ENCODE data around the gene COL18A1. TPM values are rescaled to one million over a fixed set of nuclear protein-coding genes. Genes with fewer than 3 reads are reported as not detected.
A peak's percentile ranks its signal among the peaks of the same experiment; 100 is the strongest.

COL18A1 gene
- polyA plus RNA-seq, 1 of the 3 experiments (the other 2 are of a cell fraction) = 118 TPM

DNA sequence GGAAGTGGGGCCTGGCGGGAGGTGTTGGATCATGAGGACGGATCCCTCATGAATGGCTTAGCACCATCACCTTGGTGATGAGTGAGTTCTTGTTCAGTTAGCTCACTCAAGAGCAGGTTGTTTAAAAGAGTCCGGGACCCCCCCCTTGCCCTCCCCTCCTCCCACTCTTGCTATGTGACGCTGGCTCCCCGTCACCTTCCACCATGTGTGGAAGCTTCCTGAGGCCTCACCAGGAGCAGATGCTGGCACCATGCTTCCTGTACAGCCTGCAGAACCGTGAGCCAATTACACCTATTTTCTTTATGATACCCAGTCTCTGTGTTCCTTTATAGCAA is 140.2 kb downstream of the COL18A1 start:
- DNase-seq = no peak
- no peak overlapping the region for H3K4me3 ChIP-seq (ENCODE audit: low read depth in 2 of 2, low read length in 1 of 2)
- no peaks in the 10 kb centered on the region for H3F3A ChIP-seq (replicated peaks; ENCODE audit: insufficient read depth)
- H2AFZ ChIP-seq (ENCODE audit: low read depth) = no peak overlapping the region
- no peak overlapping the region for H3K9ac ChIP-seq
- no peaks in the 10 kb centered on the region for H3K36me3 ChIP-seq (replicated peaks in 1 of 2; ENCODE audit: control insufficient read depth in 1 of 2, insufficient read depth in 2 of 2, low read length in 1 of 2)
- H3K27ac ChIP-seq (ENCODE audit: low read depth in 2 of 2, low read length in 1 of 2) = no peak overlapping the region
- CTCF ChIA-PET = no interaction called here
- H3K27me3 ChIP-seq (ENCODE audit: insufficient read depth) = no peaks in the 10 kb centered on the region
- 98% methylated on average over 3 of the region's 6 CpGs for WGBS (ENCODE audit: low lambda C conversion rate)
- no peak overlapping the region for H3K4me2 ChIP-seq
- no peaks in the 10 kb centered on the region for H3K9me2 ChIP-seq
- no peaks in the 10 kb centered on the region for H4K20me1 ChIP-seq (ENCODE audit: insufficient read depth)
- H3K9me3 ChIP-seq = no peaks in the 10 kb centered on the region
- H3K79me2 ChIP-seq (ENCODE audit: insufficient read depth) = peaks cover 14% of the 10 kb centered on the region; the same call in 1 of the 2 replicates
- TF ChIP-seq MXI1 (IDR thresholded peaks at IDR 0.05; ENCODE audit: low read depth, low read length) (no peak), FOXJ3 (CRISPR knock-in tag; IDR thresholded peaks at IDR 0.05) (no peak), MEF2A (IDR thresholded peaks at IDR 0.05; ENCODE audit: borderline replicate concordance, low read depth) (no peak), JUND (IDR thresholded peaks at IDR 0.05) (no peak), RFX5 (IDR thresholded peaks at IDR 0.05; ENCODE audit: low read length) (no peak), ELF1 (IDR thresholded peaks at IDR 0.05) (no peak), CHD2 (IDR thresholded peaks at IDR 0.05; ENCODE audit: low read length, partially characterized antibody) (no peak), SIN3A (IDR thresholded peaks at IDR 0.05; ENCODE audit: borderline replicate concordance, low read depth, low read length) (no peak), TAF1 (IDR thresholded peaks at IDR 0.05; ENCODE audit: borderline replicate concordance, low read depth, low read length) (no peak), EP300 (IDR thresholded peaks at IDR 0.05; ENCODE audit: borderline replicate concordance in 1 of 2, low read depth in 1 of 2, low read length in 1 of 2) (no peak)
- TF ChIP-seq, protein P1, sequence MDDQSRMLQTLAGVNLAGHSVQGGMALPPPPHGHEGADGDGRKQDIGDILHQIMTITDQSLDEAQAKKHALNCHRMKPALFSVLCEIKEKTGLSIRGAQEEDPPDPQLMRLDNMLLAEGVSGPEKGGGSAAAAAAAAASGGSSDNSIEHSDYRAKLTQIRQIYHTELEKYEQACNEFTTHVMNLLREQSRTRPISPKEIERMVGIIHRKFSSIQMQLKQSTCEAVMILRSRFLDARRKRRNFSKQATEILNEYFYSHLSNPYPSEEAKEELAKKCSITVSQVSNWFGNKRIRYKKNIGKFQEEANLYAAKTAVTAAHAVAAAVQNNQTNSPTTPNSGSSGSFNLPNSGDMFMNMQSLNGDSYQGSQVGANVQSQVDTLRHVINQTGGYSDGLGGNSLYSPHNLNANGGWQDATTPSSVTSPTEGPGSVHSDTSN (IDR thresholded peaks at IDR 0.05) = no peak
- TF ChIP-seq, protein P2, sequence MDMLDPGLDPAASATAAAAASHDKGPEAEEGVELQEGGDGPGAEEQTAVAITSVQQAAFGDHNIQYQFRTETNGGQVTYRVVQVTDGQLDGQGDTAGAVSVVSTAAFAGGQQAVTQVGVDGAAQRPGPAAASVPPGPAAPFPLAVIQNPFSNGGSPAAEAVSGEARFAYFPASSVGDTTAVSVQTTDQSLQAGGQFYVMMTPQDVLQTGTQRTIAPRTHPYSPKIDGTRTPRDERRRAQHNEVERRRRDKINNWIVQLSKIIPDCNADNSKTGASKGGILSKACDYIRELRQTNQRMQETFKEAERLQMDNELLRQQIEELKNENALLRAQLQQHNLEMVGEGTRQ (IDR thresholded peaks at IDR 0.05; ENCODE audit: borderline replicate concordance, low read depth, low read length) = no peak
- H3K4me1 ChIP-seq (ENCODE audit: control insufficient read depth in 1 of 2, insufficient read depth in 2 of 2, low read depth in 1 of 2, low read length in 1 of 2) = peaks cover 0 to 26% of the 10 kb centered on the region in 2 experiments; a peak in 1 of 4 replicates
- POLR2A ChIA-PET = no interaction called here

DNA sequence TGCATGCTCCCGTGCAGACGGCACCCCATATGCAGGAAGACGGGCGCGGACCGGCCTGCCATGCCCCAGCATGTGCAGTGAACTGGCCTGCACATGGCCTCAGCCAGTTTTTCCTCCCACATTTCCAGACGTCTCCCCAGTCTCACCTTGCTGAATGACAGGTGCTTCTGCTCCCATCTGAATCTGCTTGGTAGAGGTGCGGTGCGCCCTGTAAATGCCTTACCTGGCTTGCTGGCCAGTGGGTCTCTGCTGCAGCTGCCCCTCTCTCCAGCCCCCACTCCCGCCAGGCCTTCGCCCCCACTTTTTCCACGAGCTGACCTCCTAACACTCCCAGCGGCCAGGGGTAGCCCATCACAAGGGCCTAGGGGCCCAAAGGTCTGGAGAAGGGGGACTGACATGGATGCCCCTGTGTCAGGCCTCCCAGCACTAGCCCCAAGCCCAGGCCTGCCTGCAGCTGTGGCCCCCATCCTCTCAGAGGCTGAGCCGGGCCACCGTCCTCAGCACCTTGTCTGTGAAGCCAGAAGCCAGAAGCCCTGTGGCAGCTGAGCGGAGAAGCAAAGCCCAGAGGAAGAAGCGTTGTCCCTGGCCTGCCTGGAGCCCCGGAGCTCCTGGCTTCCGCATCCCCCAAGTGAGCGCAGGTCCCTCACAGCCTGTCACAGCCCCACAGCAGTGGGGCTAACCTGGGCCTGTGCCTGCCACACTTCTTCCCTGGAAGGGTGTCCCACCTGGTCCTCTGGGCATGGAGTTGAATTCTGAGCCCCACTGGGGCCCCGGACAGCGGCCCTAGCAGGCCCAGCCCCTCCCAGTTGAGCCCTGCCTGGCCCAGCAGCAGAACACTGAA is 140.9 kb downstream of the COL18A1 start:
- Histone ChIP-seq H3K79me2 (ENCODE audit: insufficient read depth) (peaks cover 7% of the 10 kb centered on the region; the same call in 1 of the 2 replicates), H3K27me3 (ENCODE audit: insufficient read depth) (no peaks in the 10 kb centered on the region), H3K4me3 (ENCODE audit: low read depth in 2 of 2, low read length in 1 of 2) (no peak overlapping the region), H3K4me2 (no peak overlapping the region), H3K36me3 (replicated peaks in 1 of 2; ENCODE audit: control insufficient read depth in 1 of 2, insufficient read depth in 2 of 2, low read length in 1 of 2) (no peaks in the 10 kb centered on the region), H3K9me2 (no peaks in the 10 kb centered on the region), H2AFZ (ENCODE audit: low read depth) (no peak overlapping the region), H3K9me3 (no peaks in the 10 kb centered on the region), H3K27ac (ENCODE audit: low read depth in 2 of 2, low read length in 1 of 2) (no peak overlapping the region), H3F3A (replicated peaks; ENCODE audit: insufficient read depth) (no peaks in the 10 kb centered on the region), H3K9ac (no peak overlapping the region), H3K4me1 (ENCODE audit: control insufficient read depth in 1 of 2, insufficient read depth in 2 of 2, low read depth in 1 of 2, low read length in 1 of 2) (peaks cover 0 to 19% of the 10 kb centered on the region in 2 experiments; a peak in 1 of 4 replicates), H4K20me1 (ENCODE audit: insufficient read depth) (no peaks in the 10 kb centered on the region)
- POLR2A ChIA-PET = no interaction called here
- DNase-seq = peak; percentile 12
- CTCF ChIA-PET = interaction anchor here (1.0 to 3.1 kb wide), 4 partner anchors 10 to 275 kb away, joined by 3 to 14 read pairs (median 6); no protein-coding TSS in a partner anchor
- WGBS (ENCODE audit: low lambda C conversion rate) = 87% methylated on average over 17 of the region's 22 CpGs
- TF ChIP-seq TCF12 (IDR thresholded peaks at IDR 0.05) = no peak
- TF ChIP-seq MEF2A (IDR thresholded peaks at IDR 0.05; ENCODE audit: borderline replicate concordance, low read depth) = no peak
- TF ChIP-seq NRF1 (IDR thresholded peaks at IDR 0.05; ENCODE audit: low read depth, low read length) = no peak
- no peak for TF ChIP-seq RAD21 (IDR thresholded peaks at IDR 0.05; ENCODE audit: low read length)
- TF ChIP-seq, protein P3, sequence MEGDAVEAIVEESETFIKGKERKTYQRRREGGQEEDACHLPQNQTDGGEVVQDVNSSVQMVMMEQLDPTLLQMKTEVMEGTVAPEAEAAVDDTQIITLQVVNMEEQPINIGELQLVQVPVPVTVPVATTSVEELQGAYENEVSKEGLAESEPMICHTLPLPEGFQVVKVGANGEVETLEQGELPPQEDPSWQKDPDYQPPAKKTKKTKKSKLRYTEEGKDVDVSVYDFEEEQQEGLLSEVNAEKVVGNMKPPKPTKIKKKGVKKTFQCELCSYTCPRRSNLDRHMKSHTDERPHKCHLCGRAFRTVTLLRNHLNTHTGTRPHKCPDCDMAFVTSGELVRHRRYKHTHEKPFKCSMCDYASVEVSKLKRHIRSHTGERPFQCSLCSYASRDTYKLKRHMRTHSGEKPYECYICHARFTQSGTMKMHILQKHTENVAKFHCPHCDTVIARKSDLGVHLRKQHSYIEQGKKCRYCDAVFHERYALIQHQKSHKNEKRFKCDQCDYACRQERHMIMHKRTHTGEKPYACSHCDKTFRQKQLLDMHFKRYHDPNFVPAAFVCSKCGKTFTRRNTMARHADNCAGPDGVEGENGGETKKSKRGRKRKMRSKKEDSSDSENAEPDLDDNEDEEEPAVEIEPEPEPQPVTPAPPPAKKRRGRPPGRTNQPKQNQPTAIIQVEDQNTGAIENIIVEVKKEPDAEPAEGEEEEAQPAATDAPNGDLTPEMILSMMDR (IDR thresholded peaks at IDR 0.05) = no peak
- TF ChIP-seq FOXM1 (IDR thresholded peaks at IDR 0.05; ENCODE audit: low read depth) = no peak
- TF ChIP-seq, protein P1 (IDR thresholded peaks at IDR 0.05) = no peak
- TF ChIP-seq FOSL2 (IDR thresholded peaks at IDR 0.05; ENCODE audit: borderline replicate concordance, low read depth) = no peak
- TF ChIP-seq, protein P4, sequence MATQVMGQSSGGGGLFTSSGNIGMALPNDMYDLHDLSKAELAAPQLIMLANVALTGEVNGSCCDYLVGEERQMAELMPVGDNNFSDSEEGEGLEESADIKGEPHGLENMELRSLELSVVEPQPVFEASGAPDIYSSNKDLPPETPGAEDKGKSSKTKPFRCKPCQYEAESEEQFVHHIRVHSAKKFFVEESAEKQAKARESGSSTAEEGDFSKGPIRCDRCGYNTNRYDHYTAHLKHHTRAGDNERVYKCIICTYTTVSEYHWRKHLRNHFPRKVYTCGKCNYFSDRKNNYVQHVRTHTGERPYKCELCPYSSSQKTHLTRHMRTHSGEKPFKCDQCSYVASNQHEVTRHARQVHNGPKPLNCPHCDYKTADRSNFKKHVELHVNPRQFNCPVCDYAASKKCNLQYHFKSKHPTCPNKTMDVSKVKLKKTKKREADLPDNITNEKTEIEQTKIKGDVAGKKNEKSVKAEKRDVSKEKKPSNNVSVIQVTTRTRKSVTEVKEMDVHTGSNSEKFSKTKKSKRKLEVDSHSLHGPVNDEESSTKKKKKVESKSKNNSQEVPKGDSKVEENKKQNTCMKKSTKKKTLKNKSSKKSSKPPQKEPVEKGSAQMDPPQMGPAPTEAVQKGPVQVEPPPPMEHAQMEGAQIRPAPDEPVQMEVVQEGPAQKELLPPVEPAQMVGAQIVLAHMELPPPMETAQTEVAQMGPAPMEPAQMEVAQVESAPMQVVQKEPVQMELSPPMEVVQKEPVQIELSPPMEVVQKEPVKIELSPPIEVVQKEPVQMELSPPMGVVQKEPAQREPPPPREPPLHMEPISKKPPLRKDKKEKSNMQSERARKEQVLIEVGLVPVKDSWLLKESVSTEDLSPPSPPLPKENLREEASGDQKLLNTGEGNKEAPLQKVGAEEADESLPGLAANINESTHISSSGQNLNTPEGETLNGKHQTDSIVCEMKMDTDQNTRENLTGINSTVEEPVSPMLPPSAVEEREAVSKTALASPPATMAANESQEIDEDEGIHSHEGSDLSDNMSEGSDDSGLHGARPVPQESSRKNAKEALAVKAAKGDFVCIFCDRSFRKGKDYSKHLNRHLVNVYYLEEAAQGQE (IDR thresholded peaks at IDR 0.05; ENCODE audit: low read depth, low read length) = no peak
